DMS79 treated with DMSO at 0.1 percent for 48 hours (cell line): ENCODE results near the gene MMP14.

ENCODE experiments used
- DNase-seq: peaks from one replicate; lab custom pipeline; 2025; lab: John Stamatoyannopoulos, UW

Gene MMP14

GRCh38 chr14:22861651-22862050 is 25.3 kb downstream of the MMP14 start:
- no peak for DNase-seq

DNA sequence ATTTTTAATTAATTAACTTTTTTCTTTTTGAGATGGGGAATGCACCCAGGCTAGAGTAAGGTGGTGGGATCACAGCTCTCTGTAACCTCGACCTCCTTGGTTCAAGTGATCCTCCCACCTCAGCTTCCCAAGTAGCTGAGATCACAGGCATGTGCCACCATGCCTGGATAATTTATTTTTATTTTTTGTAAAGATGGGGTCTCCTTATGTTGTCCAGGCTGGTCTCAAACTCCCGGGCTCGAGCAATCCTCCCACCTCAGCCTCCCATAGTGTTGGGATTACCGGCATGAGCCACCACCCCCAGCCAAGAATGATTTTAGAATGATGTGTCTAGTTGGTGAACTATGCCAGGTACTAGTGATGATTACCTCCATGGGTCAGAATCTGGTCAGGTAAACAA is 28.6 kb downstream of the MMP14 start:
- DNase-seq: no peak

DNA sequence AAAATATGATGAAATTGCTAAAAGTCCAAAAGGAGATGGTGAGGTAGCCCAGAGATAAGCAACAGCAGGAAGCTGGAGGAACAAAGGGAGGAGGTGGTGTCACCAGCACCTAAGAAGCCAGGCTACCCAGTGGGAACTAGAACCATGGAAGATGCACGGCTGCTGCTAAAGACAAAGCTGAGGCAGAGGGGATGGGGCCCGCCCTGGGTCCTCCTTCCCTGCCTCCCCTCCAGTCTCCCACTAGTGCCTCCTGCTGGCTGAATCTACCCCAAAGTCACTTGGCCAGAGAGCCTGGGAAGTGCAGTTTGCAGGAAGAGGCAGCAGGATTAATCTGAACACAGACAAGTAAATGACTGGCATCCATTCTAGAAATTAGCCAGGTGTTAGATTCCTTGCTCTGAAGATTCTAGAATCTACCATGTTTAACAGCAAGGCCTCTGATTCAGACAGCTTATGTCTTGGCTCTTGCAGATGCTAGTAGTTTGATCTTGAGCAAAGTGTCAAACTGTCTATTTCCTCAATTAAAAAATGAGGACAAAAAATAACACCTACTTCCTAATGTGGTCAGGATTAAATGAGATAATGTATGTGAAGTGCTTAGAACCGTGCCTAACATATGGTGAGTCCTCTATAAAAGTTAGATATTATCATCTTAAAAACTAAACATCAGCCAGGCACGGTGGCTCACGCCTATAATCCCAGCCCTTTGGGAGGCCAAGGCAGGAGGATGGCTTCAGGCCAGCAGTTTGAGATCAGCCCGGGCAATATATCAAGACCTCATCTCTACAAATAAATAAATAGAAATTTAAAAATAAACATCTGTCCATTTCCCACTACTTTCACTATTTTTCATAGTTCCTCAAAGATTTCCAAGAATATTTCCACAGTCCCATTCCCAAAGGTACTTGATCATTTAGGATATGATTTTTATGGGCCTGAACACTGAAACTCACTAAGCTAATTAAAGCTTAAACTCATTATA is 29.3 kb downstream of the MMP14 start:
- peak; percentile 51 for DNase-seq

GRCh38 chr14:22866874-22867273 is 30.5 kb downstream of the MMP14 start:
- no peak for DNase-seq

DNA sequence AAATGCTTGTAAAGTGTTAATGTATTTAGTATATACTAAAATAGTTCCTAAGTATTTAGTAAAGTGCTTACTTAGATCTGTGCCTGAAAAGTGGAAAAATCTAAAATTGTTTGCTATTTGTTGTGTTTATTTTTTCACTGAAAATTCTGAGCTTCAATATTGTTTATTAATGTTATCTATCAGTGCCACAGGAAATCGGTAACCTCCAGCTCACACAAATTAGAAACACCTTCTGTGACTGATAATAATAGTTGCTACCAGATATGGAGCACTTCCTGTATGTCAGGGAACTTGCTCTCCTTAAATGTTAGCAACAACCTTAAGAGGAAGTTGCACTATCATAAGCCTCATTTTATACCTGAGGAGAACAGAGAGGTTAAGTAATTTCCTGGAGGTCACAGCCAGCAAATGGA is 34.4 kb downstream of the MMP14 start:
- no peak for DNase-seq

GRCh38 chr14:22871224-22872032 is 35.0 kb downstream of the MMP14 start, which contains the start of gene LRP10:
LRP10 (plus strand) TSS chr14:22871740; CDS start chr14:22872304, 564 bp downstream.
- DNase-seq: peak; percentile 85

DNA sequence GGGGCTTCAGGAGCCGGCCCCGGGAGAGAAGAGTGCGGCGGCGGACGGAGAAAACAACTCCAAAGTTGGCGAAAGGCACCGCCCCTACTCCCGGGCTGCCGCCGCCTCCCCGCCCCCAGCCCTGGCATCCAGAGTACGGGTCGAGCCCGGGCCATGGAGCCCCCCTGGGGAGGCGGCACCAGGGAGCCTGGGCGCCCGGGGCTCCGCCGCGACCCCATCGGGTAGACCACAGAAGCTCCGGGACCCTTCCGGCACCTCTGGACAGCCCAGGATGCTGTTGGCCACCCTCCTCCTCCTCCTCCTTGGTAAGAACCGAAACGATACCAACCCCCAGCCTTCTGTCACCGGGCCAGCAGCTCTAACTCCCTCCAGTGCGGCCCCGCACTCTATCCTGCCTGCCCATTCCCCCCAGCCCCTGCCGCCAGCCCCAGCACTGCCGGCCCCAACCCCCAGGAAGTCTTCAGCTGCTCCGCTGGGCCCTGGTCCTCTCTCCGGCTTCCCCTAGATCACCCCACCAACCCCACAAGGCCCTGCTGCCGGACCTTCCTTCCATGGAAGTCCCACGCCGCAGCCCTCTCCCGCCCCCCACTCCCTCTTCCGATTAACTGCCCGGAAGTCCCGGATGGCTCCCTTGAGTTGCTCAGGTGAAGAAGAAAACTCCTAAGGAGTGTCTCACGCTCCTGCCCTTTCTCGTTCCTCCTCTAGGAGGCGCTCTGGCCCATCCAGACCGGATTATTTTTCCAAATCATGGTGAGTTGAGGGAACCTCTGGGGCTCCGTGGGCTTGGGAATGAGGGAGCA is 35.8 kb downstream of the MMP14 start:
- peak; percentile 91 for DNase-seq

DNA sequence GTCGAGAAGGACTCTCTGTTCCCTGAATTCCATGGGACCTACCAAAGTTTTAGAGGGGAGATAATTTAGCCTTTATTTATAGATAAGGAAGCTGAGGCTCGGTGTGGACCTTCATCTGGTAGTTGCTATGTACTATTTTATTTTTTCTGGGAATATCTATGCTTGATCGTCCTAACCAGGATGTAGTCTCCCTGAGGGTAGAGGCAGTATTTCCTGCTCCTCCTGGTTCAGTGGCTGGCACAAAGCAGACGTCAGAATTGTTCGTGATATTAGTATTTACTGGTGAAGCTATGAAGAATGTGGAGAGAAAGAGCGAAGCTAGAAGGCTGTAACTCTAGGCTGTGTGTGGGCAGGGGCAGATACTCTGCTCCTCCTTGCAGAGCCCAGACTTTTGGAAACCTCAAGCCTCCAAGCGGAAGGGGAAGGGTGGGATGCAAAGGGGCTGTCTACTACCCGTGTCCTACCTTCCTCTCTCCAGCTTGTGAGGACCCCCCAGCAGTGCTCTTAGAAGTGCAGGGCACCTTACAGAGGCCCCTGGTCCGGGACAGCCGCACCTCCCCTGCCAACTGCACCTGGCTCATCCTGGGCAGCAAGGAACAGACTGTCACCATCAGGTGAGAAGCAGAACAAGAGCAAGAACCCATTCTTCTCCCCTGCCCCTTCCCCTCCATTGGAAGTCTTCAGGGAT is 36.6 kb downstream of the MMP14 start:
- no peak for DNase-seq

DNA sequence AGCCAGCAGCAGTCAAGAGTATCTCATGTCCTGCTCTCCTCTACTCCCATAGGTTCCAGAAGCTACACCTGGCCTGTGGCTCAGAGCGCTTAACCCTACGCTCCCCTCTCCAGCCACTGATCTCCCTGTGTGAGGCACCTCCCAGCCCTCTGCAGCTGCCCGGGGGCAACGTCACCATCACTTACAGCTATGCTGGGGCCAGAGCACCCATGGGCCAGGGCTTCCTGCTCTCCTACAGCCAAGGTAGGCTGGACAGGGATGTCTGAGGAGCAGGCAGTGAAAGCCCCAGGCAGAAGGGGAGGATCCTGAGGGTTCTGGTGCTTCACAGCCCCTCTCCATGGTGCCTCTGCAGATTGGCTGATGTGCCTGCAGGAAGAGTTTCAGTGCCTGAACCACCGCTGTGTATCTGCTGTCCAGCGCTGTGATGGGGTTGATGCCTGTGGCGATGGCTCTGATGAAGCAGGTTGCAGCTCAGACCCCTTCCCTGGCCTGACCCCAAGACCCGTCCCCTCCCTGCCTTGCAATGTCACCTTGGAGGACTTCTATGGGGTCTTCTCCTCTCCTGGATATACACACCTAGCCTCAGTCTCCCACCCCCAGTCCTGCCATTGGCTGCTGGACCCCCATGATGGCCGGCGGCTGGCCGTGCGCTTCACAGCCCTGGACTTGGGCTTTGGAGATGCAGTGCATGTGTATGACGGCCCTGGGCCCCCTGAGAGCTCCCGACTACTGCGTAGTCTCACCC is 38.8 kb downstream of the MMP14 start:
- no peak for DNase-seq

- DNase-seq: no peak
Observed at GRCh38 chr14:22875748-22876319, 39.4 kb downstream of the MMP14 start.

GRCh38 chr14:22877000-22877501 is 40.7 kb downstream of the MMP14 start:
- no peak for DNase-seq

- DNase-seq: no peak
Observed at GRCh38 chr14:22878271-22879246, 42.2 kb downstream of the MMP14 start.

DNA sequence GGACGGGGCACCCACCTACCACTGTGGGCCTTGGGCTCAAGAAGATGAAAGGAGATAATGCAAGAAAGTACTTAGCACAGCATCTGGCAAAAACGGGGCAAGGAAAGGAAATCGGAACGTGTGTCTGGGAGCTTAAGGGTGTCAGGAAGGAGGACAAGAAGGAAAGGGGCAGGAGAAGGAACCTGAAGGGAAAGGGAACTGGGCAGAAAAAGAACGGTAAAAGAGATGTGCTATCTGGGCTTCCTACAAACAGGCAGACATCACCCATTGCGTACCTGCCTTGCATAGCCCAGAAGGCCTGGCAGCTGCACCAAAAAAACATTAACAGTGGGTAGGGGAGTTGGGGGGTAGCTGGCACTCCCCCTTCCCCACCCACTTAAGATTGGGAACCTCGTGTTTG is 45.7 kb downstream of the MMP14 start:
- DNase-seq: no peak

DNA sequence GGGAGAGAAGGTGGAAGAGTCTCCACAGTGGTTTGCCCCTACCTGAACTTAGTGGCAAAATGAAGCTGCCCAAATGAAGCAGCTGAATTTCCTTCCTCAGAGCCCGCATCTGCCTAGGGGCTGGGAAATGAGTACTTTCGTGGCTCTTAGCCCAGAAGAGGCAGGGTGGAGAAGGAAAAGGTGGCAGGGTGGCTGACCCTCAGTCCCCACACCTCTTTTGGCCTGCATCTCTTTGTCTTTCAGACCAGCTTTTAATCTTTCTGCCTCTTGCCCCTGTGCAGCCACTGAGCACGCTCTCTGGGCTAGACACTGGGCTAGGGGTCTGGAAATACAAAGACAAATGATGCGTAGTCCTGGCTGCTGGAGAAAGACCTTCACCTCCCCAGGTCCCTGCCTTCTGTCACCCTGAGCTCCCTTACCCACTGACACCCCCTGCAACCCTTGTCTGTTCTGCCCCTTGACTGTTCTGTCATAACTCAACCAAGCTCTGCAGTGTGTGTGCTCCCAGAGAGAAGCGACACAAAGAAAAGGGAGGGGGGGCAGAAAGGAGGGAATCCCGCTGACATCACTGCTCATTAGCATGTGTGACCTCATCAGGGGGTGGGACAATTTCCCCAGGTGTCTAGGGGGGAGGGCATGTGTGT is 46.3 kb downstream of the MMP14 start:
- DNase-seq: peak; percentile 87

- DNase-seq: peak; percentile 61
Observed at GRCh38 chr14:22883173-22883976, 47.0 kb downstream of the MMP14 start, which contains the start of gene REM2. REM2 (plus strand) TSS chr14:22883222; CDS start chr14:22883288, 66 bp downstream.

GRCh38 chr14:22884076-22884737 is 47.8 kb downstream of the MMP14 start:
- no peak for DNase-seq
